ENCODE results near the gene DRAM2. TPM values are rescaled to one million over a fixed set of nuclear protein-coding genes. Genes with fewer than 3 reads are reported as not detected.
"Not testable (repeated sequence)": the region's sequence is repeated elsewhere in the genome, so short reads cannot be mapped to it uniquely, and the experiment has no call there.

DRAM2 gene
- total RNA-seq, 4 donors from 2014 or later, result 33.5 to 58.9 (median 37.4) TPM

GRCh38 chr1:111101854-111102642 lies 37.8 kb downstream of the DRAM2 start:
- Histone ChIP-seq H3K27me3 (no peaks in the 10 kb centered on the region), H3K27ac (no peak overlapping the region), H3K9me3 (peaks cover 0 to 55% (median 0%) of the 10 kb centered on the region in 3 donors), H3K36me3 (no peaks in the 10 kb centered on the region), H3K4me1 (no peaks in the 10 kb centered on the region), H3K4me3 (no peak overlapping the region)
- ATAC-seq, result no peak
- 82 to 100% methylated on average over 2 of the region's 5 CpGs for WGBS, 2 donors (ENCODE audit: low coverage in 1 of 2)
- TF ChIP-seq EP300 (IDR thresholded peaks at IDR 0.05) (no peak), POLR2A (IDR thresholded peaks at IDR 0.05) (no peak)

GRCh38 chr1:111099289-111099688 lies 40.6 kb downstream of the DRAM2 start:
- Histone ChIP-seq H3K9me3 (peaks cover 0 to 80% (median 0%) of the 10 kb centered on the region in 3 donors), H3K36me3 (no peaks in the 10 kb centered on the region), H3K27me3 (no peaks in the 10 kb centered on the region), H3K27ac (no peak overlapping the region), H3K4me1 (no peaks in the 10 kb centered on the region), H3K4me3 (no peak overlapping the region)
- no peak for ATAC-seq
- WGBS, 2 donors (ENCODE audit: low coverage in 1 of 2), result 77% methylated on average over 1 of the region's 1 CpG; no CpG with 5 or more reads in 1 of the 2 donors
- TF ChIP-seq POLR2A (IDR thresholded peaks at IDR 0.05) (no peak), EP300 (IDR thresholded peaks at IDR 0.05) (no peak), CTCF (IDR thresholded peaks at IDR 0.05) (no peak), POLR2AphosphoS5 (IDR thresholded peaks at IDR 0.05) (no peak)

- peaks cover 0 to 91% (median 0%) of the 10 kb centered on the region in 3 donors for H3K9me3 ChIP-seq
Observed at GRCh38 chr1:111097356-111098099, 42.4 kb downstream of the DRAM2 start.

GRCh38 chr1:111095421-111095820 lies 44.5 kb downstream of the DRAM2 start:
- H3K27ac ChIP-seq, H3K36me3 ChIP-seq, ATAC-seq, H3K27me3 ChIP-seq, H3K4me3 ChIP-seq, H3K4me1 ChIP-seq: not testable (repeated sequence)
- peaks cover 0 to 70% (median 0%) of the 10 kb centered on the region in 3 donors for H3K9me3 ChIP-seq
- WGBS, 2 donors (ENCODE audit: low coverage in 1 of 2), result 79 to 100% methylated on average over 2 to 3 of the region's 3 CpGs

More at GRCh38 chr1:111097356-111098099, 42.4 kb downstream of the DRAM2 start:
- Histone ChIP-seq H3K4me3 (no peak overlapping the region), H3K27me3 (no peaks in the 10 kb centered on the region), H3K4me1 (no peaks in the 10 kb centered on the region), H3K36me3 (no peaks in the 10 kb centered on the region), H3K27ac (no peak overlapping the region)
- TF ChIP-seq POLR2A (IDR thresholded peaks at IDR 0.05), result no peak
- TF ChIP-seq CTCF (IDR thresholded peaks at IDR 0.05), result no peak
- TF ChIP-seq EP300 (IDR thresholded peaks at IDR 0.05), result no peak
- TF ChIP-seq POLR2AphosphoS5 (IDR thresholded peaks at IDR 0.05), result no peak
- no peak for ATAC-seq
- WGBS, 2 donors (ENCODE audit: low coverage in 1 of 2), result 86 to 88% methylated on average over 1 of the region's 2 CpGs

GRCh38 chr1:111089638-111090037 lies 50.3 kb downstream of the DRAM2 start:
- Histone ChIP-seq H3K27ac (no peak overlapping the region), H3K4me1 (no peaks in the 10 kb centered on the region), H3K4me3 (no peak overlapping the region), H3K27me3 (no peaks in the 10 kb centered on the region), H3K9me3 (peaks cover 0 to 33% (median 0%) of the 10 kb centered on the region in 3 donors), H3K36me3 (no peaks in the 10 kb centered on the region)
- no peak for TF ChIP-seq POLR2AphosphoS5 (IDR thresholded peaks at IDR 0.05)
- TF ChIP-seq CTCF (IDR thresholded peaks at IDR 0.05), result no peak
- TF ChIP-seq EP300 (IDR thresholded peaks at IDR 0.05), result no peak
- TF ChIP-seq POLR2A (IDR thresholded peaks at IDR 0.05), result no peak
- no peak for ATAC-seq

Data from gastroesophageal sphincter (tissue), 4 donors.